ENCODE data around the gene LYL1.
"Not testable (repeated sequence)": the region's sequence is repeated elsewhere in the genome, so short reads cannot be mapped to it uniquely, and the experiment has no call there.

GRCh38 chr19:13149173-13149627, 46.5 kb upstream of the LYL1 start:
- not testable (repeated sequence) for TF ChIP-seq CTCF (conservative IDR thresholded peaks at IDR 0.05); ZFX (IDR thresholded peaks at IDR 0.05)

Measured in C4-2B (cell line).